BE2C (cell line): ENCODE measurements around the gene A1BG.

Experiments used
- DNase-seq: peaks from one replicate; pipeline ENCODE4 v3.0.0-alpha.2; 2020
- H3K27me3 ChIP-seq: fragments of 250-450 bp; sonication (Bioruptor Pico); 2 replicates; pipeline ENCODE4 v1.5.1; 2020; ENCODE audit warnings: mild to moderate bottlenecking
- H3K36me3 ChIP-seq: fragments of 250-450 bp; sonication (Bioruptor Pico); 2 replicates; pipeline ENCODE4 v1.5.1; 2020; ENCODE audit warnings: mild to moderate bottlenecking
- H3K4me1 ChIP-seq: fragments of 250-450 bp; sonication (Bioruptor Pico); 2 replicates; pipeline ENCODE4 v1.5.1; 2020
- H3K4me3 ChIP-seq: 2 replicates; pipeline ENCODE4 v1.5.1; 2011; ENCODE audit warnings: low read depth, low read length
- H3K9me3 ChIP-seq: fragments of 250-450 bp; sonication (Bioruptor Pico); 2 replicates; pipeline ENCODE4 v1.5.1; 2020
- TF ChIP-seq, protein P1 (sequence below): IDR thresholded peaks from 2 replicates; pipeline ENCODE4 v1.5.1; 2012; ENCODE audit warnings: mild to moderate bottlenecking, low read depth, low read length

A1BG gene

DNA sequence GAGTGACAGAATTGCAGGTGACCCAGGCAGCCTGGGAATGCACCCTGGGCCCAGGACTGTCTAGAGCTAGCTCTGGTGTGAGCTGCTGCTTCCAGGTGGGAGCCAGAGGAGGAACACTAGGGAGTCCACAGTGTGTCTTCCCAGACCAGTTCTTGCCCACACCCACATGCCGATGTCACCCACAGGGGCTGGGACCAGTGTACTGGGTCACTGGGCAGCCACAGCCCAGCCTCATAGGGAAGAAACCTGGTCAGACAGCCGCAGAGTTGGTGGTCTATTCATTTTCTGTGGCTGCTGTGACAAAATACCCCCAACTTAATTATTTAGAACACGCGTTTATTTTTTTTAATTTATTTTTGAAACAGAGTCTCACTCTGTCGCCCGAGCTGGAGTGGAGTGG is 45.3 kb upstream of the A1BG start:
- no peak for DNase-seq
- Histone ChIP-seq H3K9me3 (no peaks in the 10 kb centered on the region), H3K36me3 (peaks cover 26% of the 10 kb centered on the region), H3K27me3 (no peaks in the 10 kb centered on the region; the same call in 1 of the 2 replicates), H3K4me3 (no peak overlapping the region), H3K4me1 (peaks cover 3% of the 10 kb centered on the region; the same call in 1 of the 2 replicates)
- TF ChIP-seq, protein P1, sequence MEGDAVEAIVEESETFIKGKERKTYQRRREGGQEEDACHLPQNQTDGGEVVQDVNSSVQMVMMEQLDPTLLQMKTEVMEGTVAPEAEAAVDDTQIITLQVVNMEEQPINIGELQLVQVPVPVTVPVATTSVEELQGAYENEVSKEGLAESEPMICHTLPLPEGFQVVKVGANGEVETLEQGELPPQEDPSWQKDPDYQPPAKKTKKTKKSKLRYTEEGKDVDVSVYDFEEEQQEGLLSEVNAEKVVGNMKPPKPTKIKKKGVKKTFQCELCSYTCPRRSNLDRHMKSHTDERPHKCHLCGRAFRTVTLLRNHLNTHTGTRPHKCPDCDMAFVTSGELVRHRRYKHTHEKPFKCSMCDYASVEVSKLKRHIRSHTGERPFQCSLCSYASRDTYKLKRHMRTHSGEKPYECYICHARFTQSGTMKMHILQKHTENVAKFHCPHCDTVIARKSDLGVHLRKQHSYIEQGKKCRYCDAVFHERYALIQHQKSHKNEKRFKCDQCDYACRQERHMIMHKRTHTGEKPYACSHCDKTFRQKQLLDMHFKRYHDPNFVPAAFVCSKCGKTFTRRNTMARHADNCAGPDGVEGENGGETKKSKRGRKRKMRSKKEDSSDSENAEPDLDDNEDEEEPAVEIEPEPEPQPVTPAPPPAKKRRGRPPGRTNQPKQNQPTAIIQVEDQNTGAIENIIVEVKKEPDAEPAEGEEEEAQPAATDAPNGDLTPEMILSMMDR = no peak

DNA sequence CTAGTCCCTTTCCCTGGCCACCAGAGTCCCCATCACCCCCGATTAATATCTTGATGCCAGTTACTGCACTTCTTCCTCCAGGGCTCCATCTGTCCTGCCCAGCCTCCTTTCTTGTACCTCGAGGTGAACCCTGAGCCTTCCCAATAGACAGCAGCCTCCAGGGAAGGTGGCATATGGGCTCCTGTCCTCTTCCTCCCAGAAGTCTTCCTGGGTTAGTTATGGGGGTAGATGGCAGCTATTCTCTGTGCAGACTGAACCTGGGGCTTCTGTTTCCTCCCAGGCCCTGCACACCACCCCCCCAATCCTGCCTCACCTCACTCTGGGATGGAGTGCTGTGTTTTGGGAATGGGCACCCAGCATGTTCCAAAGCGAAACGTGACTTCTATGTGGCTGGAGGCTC is 44.8 kb upstream of the A1BG start:
- DNase-seq = no peak
- no peaks in the 10 kb centered on the region for H3K9me3 ChIP-seq
- peaks cover 30% of the 10 kb centered on the region for H3K36me3 ChIP-seq
- H3K4me3 ChIP-seq = no peak overlapping the region
- no peaks in the 10 kb centered on the region; the same call in 1 of the 2 replicates for H3K27me3 ChIP-seq
- H3K4me1 ChIP-seq = peaks cover 3% of the 10 kb centered on the region; the same call in 1 of the 2 replicates
- TF ChIP-seq, protein P1 = no peak

DNA sequence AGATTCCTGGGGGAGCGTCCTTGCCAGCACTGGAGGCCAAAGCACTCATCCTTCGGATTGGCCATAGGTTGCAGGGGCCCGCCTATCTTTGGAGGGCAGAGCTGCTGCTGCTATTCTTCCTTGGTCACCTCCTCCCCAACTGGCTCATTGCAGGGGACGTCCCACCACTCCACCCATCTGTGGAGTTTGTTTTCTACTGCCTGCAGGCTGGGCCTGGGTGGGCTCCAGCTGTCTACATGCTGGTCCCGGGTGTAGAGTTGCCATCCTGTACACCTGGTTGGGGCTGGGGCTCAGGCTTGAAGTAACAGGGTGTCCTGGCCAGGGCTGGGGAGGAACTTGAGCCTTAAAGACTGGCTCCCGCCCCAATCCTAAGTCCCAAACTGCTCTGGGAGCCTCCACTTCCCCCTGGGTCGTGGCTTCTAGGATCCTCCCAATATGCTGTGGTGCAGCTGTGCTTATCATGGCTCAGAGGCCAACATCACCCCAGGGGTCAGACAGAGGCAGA is 44.3 kb upstream of the A1BG start:
- Histone ChIP-seq H3K9me3 (no peaks in the 10 kb centered on the region), H3K4me3 (no peak overlapping the region), H3K4me1 (no peaks in the 10 kb centered on the region), H3K27me3 (no peaks in the 10 kb centered on the region; the same call in 1 of the 2 replicates), H3K36me3 (peaks cover 35% of the 10 kb centered on the region)
- no peak for DNase-seq
- TF ChIP-seq, protein P1 = no peak

DNA sequence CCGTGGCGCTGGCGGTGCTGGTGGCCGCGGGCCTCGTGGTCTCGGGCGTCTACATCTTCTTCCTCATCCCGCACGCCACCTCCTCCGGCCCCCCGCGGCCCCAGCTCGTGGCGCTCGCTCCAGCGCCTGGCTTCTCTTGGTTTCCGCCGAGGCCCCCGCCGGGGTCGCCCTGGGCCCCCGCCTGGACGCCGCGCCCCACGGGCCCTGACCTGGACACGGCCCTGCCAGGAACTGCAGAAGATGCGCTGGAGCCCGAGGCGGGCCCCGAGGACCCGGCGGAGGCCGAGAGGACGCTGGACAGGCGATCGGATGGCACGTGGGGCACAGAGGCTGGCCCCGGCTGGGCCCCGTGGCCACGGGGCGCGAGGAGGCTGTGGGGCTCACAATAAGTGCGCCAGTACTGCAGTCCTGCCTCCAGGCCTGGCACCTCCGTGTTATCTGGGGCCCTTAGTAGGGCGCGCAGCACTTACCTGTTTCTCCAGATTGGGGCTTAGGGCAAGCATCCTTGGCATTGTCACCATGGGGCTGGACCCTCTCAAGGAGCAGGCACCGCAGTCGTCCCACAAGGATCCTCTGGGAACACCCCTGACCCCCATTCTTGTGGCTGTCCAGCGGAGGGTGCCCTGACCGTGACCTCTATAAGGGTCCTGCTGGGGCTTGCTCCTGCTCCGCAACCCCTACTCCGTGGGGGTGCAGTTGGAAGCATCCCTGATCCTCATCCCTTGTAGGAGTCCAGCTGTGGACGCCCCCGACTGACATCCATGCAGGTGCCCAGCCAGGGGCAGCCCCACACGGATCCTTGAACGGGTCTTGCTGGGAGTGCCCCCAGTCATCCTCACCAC is 43.6 kb upstream of the A1BG start:
- Histone ChIP-seq H3K9me3 (no peaks in the 10 kb centered on the region), H3K4me1 (no peaks in the 10 kb centered on the region), H3K4me3 (no peak overlapping the region), H3K27me3 (no peaks in the 10 kb centered on the region; the same call in 1 of the 2 replicates), H3K36me3 (peaks cover 42% of the 10 kb centered on the region)
- no peak for DNase-seq
- TF ChIP-seq, protein P1 = no peak

DNA sequence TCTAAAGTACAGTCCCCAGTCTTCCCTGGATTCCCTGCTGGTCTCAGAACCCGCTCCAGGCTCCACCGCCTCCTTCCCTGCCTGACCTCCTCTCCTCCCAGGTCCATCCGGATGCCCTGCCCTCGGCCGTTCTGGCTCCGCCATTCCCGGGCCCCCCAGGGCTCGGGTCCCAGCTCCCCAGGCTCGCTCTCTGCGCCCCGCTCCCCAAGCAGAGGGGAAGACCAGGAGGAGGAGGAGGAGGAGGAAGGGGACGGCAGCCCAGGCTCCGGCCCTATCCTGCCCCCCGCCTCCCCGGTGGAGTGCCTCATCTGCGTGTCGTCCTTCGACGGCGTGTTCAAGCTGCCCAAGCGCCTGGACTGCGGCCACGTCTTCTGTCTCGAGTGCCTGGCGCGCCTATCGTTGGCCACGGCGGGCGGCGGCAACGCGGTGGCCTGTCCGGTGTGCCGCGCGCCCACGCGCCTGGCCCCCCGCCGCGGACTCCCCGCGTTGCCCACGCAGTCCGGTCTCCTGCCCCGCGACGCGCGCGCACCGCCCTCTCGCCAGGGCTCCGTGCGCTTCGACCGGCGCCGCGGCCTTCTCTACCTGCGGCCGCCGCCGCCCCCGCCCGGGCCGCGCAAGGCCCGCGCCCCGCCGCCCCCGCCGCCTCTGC is 42.8 kb upstream of the A1BG start:
- H3K9me3 ChIP-seq = no peaks in the 10 kb centered on the region
- no peak overlapping the region for H3K4me3 ChIP-seq
- H3K4me1 ChIP-seq = no peaks in the 10 kb centered on the region
- DNase-seq = no peak
- H3K36me3 ChIP-seq = peaks cover 50% of the 10 kb centered on the region
- no peaks in the 10 kb centered on the region; the same call in 1 of the 2 replicates for H3K27me3 ChIP-seq
- TF ChIP-seq, protein P1 = no peak
